K562 (cell line): ENCODE data around the gene ZMIZ1. TPM values are rescaled to one million over a fixed set of nuclear protein-coding genes. Genes with fewer than 3 reads are reported as not detected.

Experiments used
- ATAC-seq: fragments of 200-7000 bp; cut with Tn5 transposase; 3 replicates; pipeline ENCODE4 v1.9.1; 2020; ENCODE audit warnings: moderate library complexity
- BruUV-seq: library from RNA; stranded (reverse); fragments of 400-500 nt; replicated peaks from 2 replicates; lab custom pipeline; 2021; lab: Mats Ljungman, UMichigan
- CTCF ChIA-PET: fragments of 300-600 bp; formaldehyde crosslinking; extraction: SDS; loops from one replicate; lab custom pipeline; 2021; ENCODE audit warnings: low intra/inter-chr PET ratio; lab: Yijun Ruan, JAX
- POLR2A ChIA-PET: fragments of 300-600, 350-650 bp; sonication (Branson Sonifier 250); formaldehyde crosslinking; extraction: SDS; loops from one replicate; lab custom pipeline; 2021; ENCODE audit warnings: antibody characterized with exemption, inconsistent platforms; lab: Yijun Ruan, JAX
- DNase-seq, 4 experiments: peaks; one replicate each; pipeline versions ENCODE4 v3.0.0 to v3.0.0-alpha.2; 2011 to 2018; ENCODE audit warnings: low spot score in 3 of 4, mixed read lengths in 3 of 4; ENCODE audit errors: extremely low read depth in 1 of 4
- FAIRE-seq: peaks from 2 replicates; lab custom pipeline; 2011; peaks lifted over from hg19 to GRCh38; lab: Jason Lieb, UNC
- H2AFZ ChIP-seq: 2 replicates; pipeline ENCODE4 v1.6.0; 2011; ENCODE audit warnings: low read depth, low read length, control low read depth, inconsistent platforms
- H3K27ac ChIP-seq: fragments of 200-600 bp; 3 replicates; pipeline ENCODE4 v1.8.0; 2011; ENCODE audit warnings: low read depth, mild to moderate bottlenecking, control low read depth, inconsistent platforms, low read length, moderate library complexity, mixed read lengths; ENCODE audit errors: extremely low read depth
- H3K27me3 ChIP-seq, 2 experiments: fragments of 300-600 bp in 1 of 2; 2 replicates in 1 of 2; 3 replicates in 1 of 2; pipeline versions ENCODE4 v1.6.0 to v1.8.0; 2011; ENCODE audit warnings: inconsistent platforms in 2 of 2, low read length in 2 of 2, mild to moderate bottlenecking in 1 of 2, mixed read lengths in 1 of 2, moderate library complexity in 1 of 2; ENCODE audit not compliant: control insufficient read depth in 2 of 2, insufficient read depth in 2 of 2
- H3K36me3 ChIP-seq: fragments of 300-600 bp; 3 replicates; pipeline ENCODE4 v1.8.0; 2011; ENCODE audit warnings: mild to moderate bottlenecking, low read length, inconsistent platforms; ENCODE audit not compliant: control insufficient read depth, insufficient read depth
- H3K4me1 ChIP-seq, 2 experiments: fragments of 200-600 bp in 1 of 2; replicated peaks in 1 of 2; 2 replicates in 1 of 2; 3 replicates in 1 of 2; pipeline versions ENCODE4 v1.5.1 to v1.8.0; 2011; ENCODE audit warnings: inconsistent platforms in 2 of 2, low read length in 2 of 2, mild to moderate bottlenecking in 1 of 2, mixed read lengths in 1 of 2, moderate library complexity in 1 of 2; ENCODE audit not compliant: control insufficient read depth in 2 of 2, insufficient read depth in 2 of 2
- H3K4me2 ChIP-seq: 2 replicates; pipeline ENCODE4 v1.6.1; 2011; ENCODE audit warnings: low read length, control low read depth, inconsistent platforms, mixed read lengths; ENCODE audit not compliant: insufficient read depth
- H3K4me3 ChIP-seq: fragments of 200-600 bp; sonication (generic), shearing (Covaris generic); 2 replicates; pipeline ENCODE4 v1.5.1; 2016; ENCODE audit warnings: control low read depth, inconsistent platforms
- H3K79me2 ChIP-seq: fragments of 200-600 bp; 3 replicates; pipeline ENCODE4 v1.8.0; 2011; ENCODE audit warnings: low read length, inconsistent platforms; ENCODE audit not compliant: control insufficient read depth, insufficient read depth
- H3K9ac ChIP-seq, 2 experiments: 2 replicates each; pipeline versions ENCODE4 v1.6.0 to v1.6.1; 2011; ENCODE audit warnings: low read depth in 2 of 2, low read length in 2 of 2, control low read depth in 1 of 2, inconsistent platforms in 1 of 2, mild to moderate bottlenecking in 1 of 2, mixed read lengths in 1 of 2; ENCODE audit not compliant: insufficient read depth in 1 of 2
- H3K9me1 ChIP-seq: one replicate; pipeline ENCODE4 v1.6.0; 2011; ENCODE audit warnings: inconsistent platforms, mild to moderate bottlenecking, low read length, moderate library complexity; ENCODE audit not compliant: control insufficient read depth, insufficient read depth
- H3K9me3 ChIP-seq: replicated peaks from 2 replicates; pipeline ENCODE4 v1.5.1; 2011; ENCODE audit warnings: low read depth, low read length, inconsistent platforms; ENCODE audit not compliant: control insufficient read depth, insufficient read depth
- H4K20me1 ChIP-seq: replicated peaks from 2 replicates; pipeline ENCODE4 v1.6.1; 2011; ENCODE audit warnings: low read length, inconsistent platforms, mixed read lengths; ENCODE audit not compliant: control insufficient read depth, insufficient read depth
- ARNT ChIP-seq, 2 experiments: fragments of 450-650 bp; IDR thresholded peaks; 2 replicates each; pipeline ENCODE4 v1.6.1; 2016; ENCODE audit warnings: mild to moderate bottlenecking in 1 of 2
- ATF6 ChIP-seq: sonication (generic); formaldehyde crosslinking; IDR thresholded peaks from 2 replicates; pipeline ENCODE4 v1.4.0; 2020; ENCODE audit warnings: mild to moderate bottlenecking, missing genetic modification reagents
- CBFA2T2 ChIP-seq: fragments of 450-650 bp; conservative IDR thresholded peaks from 2 replicates; pipeline ENCODE4 v1.6.1; 2017; ENCODE audit warnings: mild to moderate bottlenecking
- E2F5 ChIP-seq: sonication (generic); formaldehyde crosslinking; IDR thresholded peaks from 2 replicates; pipeline ENCODE4 v1.8.0; 2022; ENCODE audit warnings: mild to moderate bottlenecking, missing genetic modification reagents
- FUS ChIP-seq: fragments of 200-400 bp; formaldehyde crosslinking; optimal IDR thresholded peaks from 2 replicates; pipeline ENCODE3; 2017; ENCODE audit warnings: low read depth, low read length
- KDM4B ChIP-seq, 2 experiments: fragments of 450-650 bp in 1 of 2; sonication (generic) in 1 of 2; IDR thresholded peaks; 2 replicates each; pipeline ENCODE4 v1.6.1; 2016 to 2017; ENCODE audit warnings: borderline replicate concordance in 2 of 2, antibody characterized with exemption in 1 of 2, low read depth in 1 of 2, mild to moderate bottlenecking in 1 of 2
- NFRKB ChIP-seq: fragments of 450-650 bp; IDR thresholded peaks from 2 replicates; pipeline ENCODE4 v1.6.1; 2016; ENCODE audit warnings: low read depth
- RFX1 ChIP-seq: fragments of 450-650 bp; IDR thresholded peaks from 2 replicates; pipeline ENCODE4 v1.6.1; 2016; ENCODE audit warnings: mild to moderate bottlenecking, moderate library complexity
- SMC3 ChIP-seq: conservative IDR thresholded peaks from 2 replicates; pipeline ENCODE4 v1.6.1; 2011; ENCODE audit warnings: low read depth, low read length, improper control_type of control experiment; ENCODE audit not compliant: insufficient read depth
- ZFP36 ChIP-seq: fragments of 150-350 bp; IDR thresholded peaks from 2 replicates; pipeline ENCODE4 v1.6.1; 2018; ENCODE audit warnings: low read length, low read depth; ENCODE audit not compliant: partially characterized antibody
- ZKSCAN8 ChIP-seq: fragments of 200-800 bp; sonication (Bioruptor generic); IDR thresholded peaks from 2 replicates; pipeline ENCODE4 v1.6.1; 2016; ENCODE audit warnings: missing genetic modification characterization, missing compliant biosample characterization
- ZNF239 ChIP-seq: fragments of 250-450 bp; sonication (Bioruptor Pico); IDR thresholded peaks from 2 replicates; pipeline ENCODE4 v1.4.0; 2020; ENCODE audit warnings: mild to moderate bottlenecking
- ZNF354B ChIP-seq: fragments of 250-450 bp; sonication (Bioruptor Pico); IDR thresholded peaks from 2 replicates; pipeline ENCODE4 v1.4.0; 2020
- WGBS: fragments of 100-300 bp; shearing (Covaris generic); methylation state at CpG from one replicate; pipeline ENCODE4 v1.1.6; 2016; ENCODE audit warnings: low coverage, mixed read lengths; ENCODE audit not compliant: insufficient coverage; ENCODE audit errors: missing lambda C conversion rate; 5-methylcytosine and 5-hydroxymethylcytosine counted together
- in situ Hi-C: fragments of 300-500 bp; cut with MboI; formaldehyde crosslinking; loops from 4 replicates; pipeline ENCODE4 v1.15.0; 2018; ENCODE audit warnings: inconsistent platforms, mixed read lengths
- intact Hi-C: fragments of 100-400 bp; cut with micrococcal nuclease; formaldehyde crosslinking; loops from 2 replicates; pipeline ENCODE4 v1.14.2; 2022
- polyA plus RNA-seq, 8 experiments: library from polyadenylated mRNA; depleted of rRNA in 4 of 8; stranded (reverse) in 5 of 8; unstranded in 3 of 8; fragments of >200 nt; fragmentation: Nextera tagmentation in 2 of 8; fragmentation: Illumina TruSeq in 1 of 8; extraction: Ambion mirVana in 2 of 8; extraction: Trizol in 1 of 8; gene quantifications; 2 replicates each; pipeline versions ENCODE4 v1.2.1 to v1.2.3, GENCODE V29; 2011 to 2014; ENCODE audit warnings: inconsistent platforms in 1 of 8, missing spikeins in 1 of 8
- total RNA-seq, 7 experiments: library from RNA; depleted of rRNA in 6 of 7; stranded (reverse); fragments of >200 nt in 6 of 7; fragmentation: Illumina TruSeq in 2 of 7; extraction: Trizol in 2 of 7; gene quantifications; 2 replicates each; pipeline versions ENCODE4 v1.2.1 to v1.2.3, GENCODE V29; 2011 to 2021; ENCODE audit warnings: low replicate concordance in 1 of 7
- TF ChIP-seq, protein P1 (sequence below): fragments of 450-650 bp; IDR thresholded peaks from one replicate; pipeline ENCODE4 v1.6.1; 2018; ENCODE audit warnings: mild to moderate bottlenecking, moderate library complexity; ENCODE audit not compliant: partially characterized antibody
- TF ChIP-seq, protein P2 (sequence below): sonication (generic); formaldehyde crosslinking; IDR thresholded peaks from 2 replicates; pipeline ENCODE4 v1.8.0; 2023; ENCODE audit warnings: mild to moderate bottlenecking, missing genetic modification reagents

The ZMIZ1 gene
- total and polyA plus RNA-seq, 9 of the 15 experiments (the other 6 are each of a cell fraction or from before 2014, with no cell fraction given): 1.0 to 37.3 (median 4.3) TPM

- TF ChIP-seq SMC3 (no peak), ZNF354B (CRISPR knock-in tag) (no peak), ZNF239 (CRISPR knock-in tag) (no peak)
- TF ChIP-seq, protein P1, sequence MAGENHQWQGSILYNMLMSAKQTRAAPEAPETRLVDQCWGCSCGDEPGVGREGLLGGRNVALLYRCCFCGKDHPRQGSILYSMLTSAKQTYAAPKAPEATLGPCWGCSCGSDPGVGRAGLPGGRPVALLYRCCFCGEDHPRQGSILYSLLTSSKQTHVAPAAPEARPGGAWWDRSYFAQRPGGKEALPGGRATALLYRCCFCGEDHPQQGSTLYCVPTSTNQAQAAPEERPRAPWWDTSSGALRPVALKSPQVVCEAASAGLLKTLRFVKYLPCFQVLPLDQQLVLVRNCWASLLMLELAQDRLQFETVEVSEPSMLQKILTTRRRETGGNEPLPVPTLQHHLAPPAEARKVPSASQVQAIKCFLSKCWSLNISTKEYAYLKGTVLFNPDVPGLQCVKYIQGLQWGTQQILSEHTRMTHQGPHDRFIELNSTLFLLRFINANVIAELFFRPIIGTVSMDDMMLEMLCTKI: no peak
These were observed 12.9 kb upstream of the ZMIZ1 start (continued) for GRCh38 chr10:79055892-79056291.

- CTCF ChIA-PET: no interaction called here
- POLR2A ChIA-PET: interaction anchor here (1.4 kb wide), 1 partner anchor 19 kb away, joined by 5 read pairs; no protein-coding TSS in a partner anchor
- Histone ChIP-seq H3K4me2 (no peak overlapping the region), H3K27me3 (peaks cover 0 to 27% of the 10 kb centered on the region in 2 experiments; a peak in 3 of 5 replicates), H3K4me1 (peaks cover 6 to 10% of the 10 kb centered on the region in 2 experiments; a peak in 4 of 5 replicates), H3K9me3 (no peaks in the 10 kb centered on the region), H3K79me2 (no peaks in the 10 kb centered on the region), H3K27ac (no peak overlapping the region), H3K9me1 (no peaks in the 10 kb centered on the region), H3K4me3 (no peak overlapping the region), H3K9ac (peak overlapping the region in 1 of 2 experiments; percentile 17; a peak in 1 of 4 replicates), H2AFZ (no peak overlapping the region), H4K20me1 (no peaks in the 10 kb centered on the region), H3K36me3 (no peaks in the 10 kb centered on the region)
- no peak for DNase-seq
- ATAC-seq: no peak
- BruUV-seq: no TSS peak
- no peak for FAIRE-seq
- 34% methylated on average over 8 of the region's 8 CpGs for WGBS
- in situ Hi-C loops (no loop called here), intact Hi-C loops (no loop called here)
- TF ChIP-seq ATF6 (CRISPR knock-in tag) (no peak), ZFP36 (no peak), ARNT (IDR thresholded peaks at IDR 0.05) (no peak), ZKSCAN8 (CRISPR knock-in tag) (no peak), CBFA2T2 (no peak), E2F5 (no peak), FUS (no peak), KDM4B (IDR thresholded peaks at IDR 0.05; ENCODE audit: borderline replicate concordance in 2 of 2, low read depth in 1 of 2) (no peak), NFRKB (no peak), RFX1 (no peak)
- TF ChIP-seq, protein P2, sequence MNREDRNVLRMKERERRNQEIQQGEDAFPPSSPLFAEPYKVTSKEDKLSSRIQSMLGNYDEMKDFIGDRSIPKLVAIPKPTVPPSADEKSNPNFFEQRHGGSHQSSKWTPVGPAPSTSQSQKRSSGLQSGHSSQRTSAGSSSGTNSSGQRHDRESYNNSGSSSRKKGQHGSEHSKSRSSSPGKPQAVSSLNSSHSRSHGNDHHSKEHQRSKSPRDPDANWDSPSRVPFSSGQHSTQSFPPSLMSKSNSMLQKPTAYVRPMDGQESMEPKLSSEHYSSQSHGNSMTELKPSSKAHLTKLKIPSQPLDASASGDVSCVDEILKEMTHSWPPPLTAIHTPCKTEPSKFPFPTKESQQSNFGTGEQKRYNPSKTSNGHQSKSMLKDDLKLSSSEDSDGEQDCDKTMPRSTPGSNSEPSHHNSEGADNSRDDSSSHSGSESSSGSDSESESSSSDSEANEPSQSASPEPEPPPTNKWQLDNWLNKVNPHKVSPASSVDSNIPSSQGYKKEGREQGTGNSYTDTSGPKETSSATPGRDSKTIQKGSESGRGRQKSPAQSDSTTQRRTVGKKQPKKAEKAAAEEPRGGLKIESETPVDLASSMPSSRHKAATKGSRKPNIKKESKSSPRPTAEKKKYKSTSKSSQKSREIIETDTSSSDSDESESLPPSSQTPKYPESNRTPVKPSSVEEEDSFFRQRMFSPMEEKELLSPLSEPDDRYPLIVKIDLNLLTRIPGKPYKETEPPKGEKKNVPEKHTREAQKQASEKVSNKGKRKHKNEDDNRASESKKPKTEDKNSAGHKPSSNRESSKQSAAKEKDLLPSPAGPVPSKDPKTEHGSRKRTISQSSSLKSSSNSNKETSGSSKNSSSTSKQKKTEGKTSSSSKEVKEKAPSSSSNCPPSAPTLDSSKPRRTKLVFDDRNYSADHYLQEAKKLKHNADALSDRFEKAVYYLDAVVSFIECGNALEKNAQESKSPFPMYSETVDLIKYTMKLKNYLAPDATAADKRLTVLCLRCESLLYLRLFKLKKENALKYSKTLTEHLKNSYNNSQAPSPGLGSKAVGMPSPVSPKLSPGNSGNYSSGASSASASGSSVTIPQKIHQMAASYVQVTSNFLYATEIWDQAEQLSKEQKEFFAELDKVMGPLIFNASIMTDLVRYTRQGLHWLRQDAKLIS: no peak
These were observed 12.4 kb upstream of the ZMIZ1 start for GRCh38 chr10:79056361-79056735.
